CD14-positive monocyte (primary cell): ENCODE data around the gene ACP1. TPM values are rescaled to one million over a fixed set of nuclear protein-coding genes. Genes with fewer than 3 reads are reported as not detected.

Experiments
- DNase-seq, 3 donors: peaks; one replicate each; pipeline ENCODE4 v3.0.0-alpha.2; 2011 to 2022
- H2AFZ ChIP-seq: 2 replicates; pipeline ENCODE4 v1.6.0; 2012; ENCODE audit warnings: mild to moderate bottlenecking, low read depth, low read length, inconsistent platforms; ENCODE audit not compliant: insufficient read depth, poor library complexity, severe bottlenecking
- H3K27ac ChIP-seq, 2 donors: 1 replicate in 1 of 2; 2 replicates in 1 of 2; pipeline ENCODE4 v1.5.1; 2012 to 2013; ENCODE audit warnings: low read length in 2 of 2, control low read depth in 1 of 2, inconsistent platforms in 1 of 2, low read depth in 1 of 2, mild to moderate bottlenecking in 1 of 2
- H3K27me3 ChIP-seq, 2 donors: one replicate each; pipeline versions ENCODE4 v1.6.0 to v1.6.1; 2011 to 2013; ENCODE audit warnings: low read length in 2 of 2; ENCODE audit not compliant: control insufficient read depth in 2 of 2, insufficient read depth in 2 of 2
- H3K36me3 ChIP-seq, 2 donors: replicated peaks in 1 of 2; 1 replicate in 1 of 2; 2 replicates in 1 of 2; pipeline versions ENCODE4 v1.5.1 to v1.6.1; 2012 to 2013; ENCODE audit warnings: low read length in 2 of 2, control low read depth in 1 of 2, inconsistent platforms in 1 of 2, mild to moderate bottlenecking in 1 of 2; ENCODE audit not compliant: insufficient read depth in 2 of 2, control insufficient read depth in 1 of 2
- H3K4me1 ChIP-seq, 2 donors: 1 replicate in 1 of 2; 2 replicates in 1 of 2; pipeline versions ENCODE4 v1.5.1 to v1.6.1; 2012 to 2013; ENCODE audit warnings: low read length in 2 of 2, control low read depth in 1 of 2, inconsistent platforms in 1 of 2, mild to moderate bottlenecking in 1 of 2, moderate library complexity in 1 of 2; ENCODE audit not compliant: insufficient read depth in 2 of 2, control insufficient read depth in 1 of 2
- H3K4me2 ChIP-seq: replicated peaks from 2 replicates; pipeline ENCODE3; 2012; ENCODE audit warnings: low read length, moderate library complexity, mild to moderate bottlenecking; ENCODE audit not compliant: poor library complexity, severe bottlenecking; ENCODE audit errors: extremely low read depth
- H3K4me3 ChIP-seq, 3 experiments: fragments of 200-600 bp in 1 of 3; sonication (generic) in 1 of 3; replicated peaks in 1 of 3; 1 replicate in 2 of 3; 2 replicates in 1 of 3; pipeline ENCODE4 v1.5.1; 2011 to 2013; ENCODE audit warnings: low read length in 3 of 3, mild to moderate bottlenecking in 3 of 3, control low read depth in 2 of 3, low read depth in 2 of 3, inconsistent platforms in 1 of 3, moderate library complexity in 1 of 3
- H3K79me2 ChIP-seq: 2 replicates; pipeline ENCODE4 v1.6.0; 2012; ENCODE audit warnings: mild to moderate bottlenecking, control low read depth, inconsistent platforms, low read length, moderate library complexity; ENCODE audit not compliant: insufficient read depth
- H3K9ac ChIP-seq: 2 replicates; pipeline ENCODE4 v1.6.0; 2017; ENCODE audit warnings: low read length, mild to moderate bottlenecking; ENCODE audit not compliant: insufficient read depth, poor library complexity, severe bottlenecking
- H3K9me3 ChIP-seq, 2 donors: replicated peaks in 1 of 2; 1 replicate in 1 of 2; 2 replicates in 1 of 2; pipeline versions ENCODE4 v1.5.1 to v1.6.1; 2012 to 2013; ENCODE audit warnings: low read length in 2 of 2, control low read depth in 1 of 2; ENCODE audit not compliant: control insufficient read depth in 1 of 2, insufficient read depth in 1 of 2
- H4K20me1 ChIP-seq: 2 replicates; pipeline ENCODE4 v1.6.0; 2012; ENCODE audit warnings: mild to moderate bottlenecking, low read length, control low read depth, moderate library complexity; ENCODE audit not compliant: insufficient read depth
- H3K27ac Mint-ChIP-seq, 7 donors: one replicate each; pipeline ENCODE4 v1.8.0; 2020; ENCODE audit warnings: mild to moderate bottlenecking in 7 of 7, mixed read lengths in 7 of 7, moderate library complexity in 6 of 7, inconsistent platforms in 2 of 7
- H3K27me3 Mint-ChIP-seq, 3 donors: one replicate each; pipeline ENCODE4 v1.8.0; 2021 to 2022; ENCODE audit warnings: low read depth in 3 of 3, mild to moderate bottlenecking in 3 of 3, mixed read lengths in 3 of 3, moderate library complexity in 3 of 3, inconsistent platforms in 1 of 3
- H3K36me3 Mint-ChIP-seq, 2 donors: one replicate each; pipeline ENCODE4 v1.8.0; 2020; ENCODE audit warnings: mixed read lengths in 2 of 2, inconsistent platforms in 1 of 2, mild to moderate bottlenecking in 1 of 2
- H3K4me1 Mint-ChIP-seq: one replicate; pipeline ENCODE4 v1.8.0; 2020; ENCODE audit warnings: mild to moderate bottlenecking, mixed read lengths
- H3K4me3 Mint-ChIP-seq, 2 donors: one replicate each; pipeline ENCODE4 v1.8.0; 2020; ENCODE audit warnings: mild to moderate bottlenecking in 2 of 2, mixed read lengths in 2 of 2, moderate library complexity in 1 of 2
- H3K9me3 Mint-ChIP-seq, 7 donors: one replicate each; pipeline ENCODE4 v1.8.0; 2020 to 2022; ENCODE audit warnings: mixed read lengths in 7 of 7, mild to moderate bottlenecking in 6 of 7, moderate library complexity in 6 of 7, inconsistent platforms in 2 of 7
- CTCF ChIP-seq: fragments of 200-600 bp; IDR thresholded peaks from one replicate; pipeline ENCODE4 v1.8.0; 2022; ENCODE audit warnings: antibody characterized with exemption, mild to moderate bottlenecking
- WGBS: methylation state at CpG from one replicate; pipeline ENCODE4 v1.1.5; 2013; ENCODE audit warnings: missing lambda C conversion rate; ENCODE audit not compliant: insufficient coverage; 5-methylcytosine and 5-hydroxymethylcytosine counted together
- intact Hi-C, 2 donors: fragments of 100-400 bp; cut with micrococcal nuclease; formaldehyde crosslinking; loops; one replicate each; pipeline versions ENCODE4 v1.15.0 to v1.15.1; 2023
- polyA plus RNA-seq, 3 donors: library from polyadenylated mRNA; depleted of rRNA in 1 of 3; unstranded in 2 of 3; stranded (reverse) in 1 of 3; fragments of 300-500 nt in 2 of 3; fragments of >200 nt in 1 of 3; fragmentation: Illumina TruSeq in 2 of 3; gene quantifications; 1 replicate in 2 of 3; 2 replicates in 1 of 3; pipeline ENCODE4 v1.2.3, GENCODE V29; 2012 to 2021

Gene ACP1
- polyA plus RNA-seq, 3 donors, result 51.8 to 77.0 (median 73.2) TPM

DNA sequence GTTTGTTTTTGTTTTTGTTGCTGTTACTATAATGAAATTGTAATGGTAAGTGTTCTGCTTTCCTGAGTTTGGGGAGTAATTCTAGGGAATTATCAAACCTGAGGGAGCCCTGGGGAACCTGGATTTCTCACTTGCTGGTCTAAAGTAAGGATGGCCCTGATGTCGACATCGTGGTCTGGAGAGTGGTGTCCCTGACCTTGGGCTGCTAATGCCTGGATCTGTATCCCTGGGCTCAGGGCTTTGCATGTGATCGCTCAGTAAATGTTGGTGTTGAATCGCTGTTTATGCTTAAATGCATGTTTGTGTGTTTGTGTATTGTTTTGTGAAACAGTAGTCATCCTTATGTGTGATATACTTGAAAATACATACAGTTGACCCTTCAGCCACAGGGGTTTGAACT is 6.1 kb downstream of the ACP1 start:
- no peak overlapping the region for H3K9ac ChIP-seq
- no peak for DNase-seq
- peaks cover 24 to 52% of the 10 kb centered on the region in 2 donors for H3K36me3 ChIP-seq
- no peak overlapping the region for H3K4me3 Mint-ChIP-seq
- no peaks in the 10 kb centered on the region for H3K27me3 Mint-ChIP-seq
- no peaks in the 10 kb centered on the region for H3K9me3 ChIP-seq
- no peak overlapping the region for H2AFZ ChIP-seq
- H3K4me3 ChIP-seq, result no peak overlapping the region
- peaks cover 35% of the 10 kb centered on the region for H3K4me1 Mint-ChIP-seq
- TF ChIP-seq CTCF, result no peak
- 94% methylated on average over 2 of the region's 4 CpGs for WGBS
- H3K4me2 ChIP-seq, result no peak overlapping the region
- peaks cover 0 to under 1% of the 10 kb centered on the region in 2 donors for H3K4me1 ChIP-seq
- H3K79me2 ChIP-seq, result peaks cover 84% of the 10 kb centered on the region
- H4K20me1 ChIP-seq, result peaks cover 70% of the 10 kb centered on the region
- H3K27me3 ChIP-seq, result no peaks in the 10 kb centered on the region
- H3K36me3 Mint-ChIP-seq, result peaks cover 33 to 40% of the 10 kb centered on the region in 2 donors
- H3K27ac ChIP-seq, result no peak overlapping the region
- H3K27ac Mint-ChIP-seq, result peak overlapping the region in 1 of 7 donors; percentile 53
- H3K9me3 Mint-ChIP-seq, result no peaks in the 10 kb centered on the region
- intact Hi-C loops, result no loop called here

- no peaks in the 10 kb centered on the region for H3K4me1 ChIP-seq
- peaks cover 79% of the 10 kb centered on the region for H4K20me1 ChIP-seq
Observed at GRCh38 chr2:271917-272316, 7.2 kb downstream of the ACP1 start.

More at GRCh38 chr2:271917-272316, 7.2 kb downstream of the ACP1 start:
- Histone ChIP-seq H3K4me2 (no peak overlapping the region), H3K36me3 (peaks cover 34 to 63% of the 10 kb centered on the region in 2 donors), H3K27ac (no peak overlapping the region), H3K27me3 (no peaks in the 10 kb centered on the region), H3K79me2 (peaks cover 77% of the 10 kb centered on the region), H3K9me3 (no peaks in the 10 kb centered on the region), H2AFZ (no peak overlapping the region), H3K9ac (no peak overlapping the region), H3K4me3 (no peak overlapping the region)
- Mint-ChIP-seq H3K9me3 (no peaks in the 10 kb centered on the region), H3K36me3 (peaks cover 43 to 49% of the 10 kb centered on the region in 2 donors), H3K27ac (peak overlapping the region in 1 of 7 donors; percentile 57), H3K4me3 (no peak overlapping the region), H3K27me3 (no peaks in the 10 kb centered on the region), H3K4me1 (peaks cover 29% of the 10 kb centered on the region)
- TF ChIP-seq CTCF, result no peak
- intact Hi-C loops, result no loop called here
- 95% methylated on average over 7 of the region's 12 CpGs for WGBS
- no peak for DNase-seq
